Large intestine (tissue), 3 donors: ENCODE measurements around the gene H2AZ2. TPM values are rescaled to one million over a fixed set of nuclear protein-coding genes. Genes with fewer than 3 reads are reported as not detected.
"Not testable (repeated sequence)": the region's sequence is repeated elsewhere in the genome, so short reads cannot be mapped to it uniquely, and the experiment has no call there.

Experiments
- DNase-seq, 2 donors: peaks; one replicate each; pipeline versions ENCODE4 v3.0.0 to v3.0.0-alpha.2; 2013
- H3K27ac ChIP-seq: one replicate; pipeline ENCODE4 v1.5.1; 2013; ENCODE audit warnings: low read length
- H3K27me3 ChIP-seq: 2 replicates; pipeline ENCODE4 v1.6.1; 2013; ENCODE audit warnings: low read length; ENCODE audit not compliant: control insufficient read depth, insufficient read depth
- H3K36me3 ChIP-seq: 2 replicates; pipeline ENCODE4 v1.6.1; 2013; ENCODE audit warnings: low read length; ENCODE audit not compliant: control insufficient read depth, insufficient read depth
- H3K4me1 ChIP-seq: one replicate; pipeline ENCODE4 v1.6.1; 2013; ENCODE audit warnings: low read length; ENCODE audit not compliant: control insufficient read depth, insufficient read depth
- H3K4me3 ChIP-seq: one replicate; pipeline ENCODE4 v1.5.1; 2013; ENCODE audit warnings: low read length
- H3K9me3 ChIP-seq: one replicate; pipeline ENCODE4 v1.6.1; 2013; ENCODE audit warnings: mild to moderate bottlenecking, low read depth, low read length, moderate library complexity; ENCODE audit not compliant: control insufficient read depth
- WGBS: methylation state at CpG from one replicate; pipeline ENCODE4 v1.1.5; 2013; ENCODE audit warnings: low lambda C conversion rate; ENCODE audit not compliant: insufficient coverage; 5-methylcytosine and 5-hydroxymethylcytosine counted together
- polyA plus RNA-seq: library from polyadenylated mRNA; unstranded; fragments of 120-200 nt; gene quantifications from one replicate; pipeline ENCODE4 v1.2.1, GENCODE V29; 2013

The H2AZ2 gene
- polyA plus RNA-seq, 1 donor: 161 TPM

DNA sequence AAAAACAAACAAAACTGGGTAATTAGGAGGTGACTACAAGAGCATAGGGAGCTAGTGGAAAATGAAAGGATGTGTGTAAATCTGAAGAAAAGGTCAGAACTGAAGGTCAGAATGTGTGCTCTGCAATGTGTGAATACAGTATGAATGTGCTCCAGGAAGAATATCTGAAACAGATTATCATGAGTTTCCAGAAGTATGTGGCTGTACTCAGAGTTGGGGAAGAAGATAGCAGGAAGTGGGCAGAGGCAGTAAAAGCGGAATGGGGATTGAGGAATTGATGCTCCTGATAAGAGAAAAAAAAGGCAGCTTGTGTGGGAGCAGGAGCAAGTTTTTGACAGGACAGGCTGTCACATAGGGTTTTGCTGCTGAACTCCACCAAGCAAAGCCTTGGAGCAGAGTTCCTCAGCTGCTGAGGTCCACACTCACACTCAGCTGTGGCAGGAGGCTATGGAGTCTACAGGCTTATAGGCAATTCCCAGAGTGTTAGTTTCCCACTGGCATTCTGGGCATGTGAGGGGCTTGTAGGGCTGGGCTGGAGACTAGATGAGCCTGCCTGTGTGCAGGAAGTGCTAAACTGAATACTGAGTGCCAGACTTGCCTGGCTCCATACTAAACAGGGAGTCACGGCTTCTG, 22.9 kb downstream of the H2AZ2 start:
- no peaks in the 10 kb centered on the region for H3K4me1 ChIP-seq
- WGBS: no CpG with 5 or more reads among the region's 2 CpGs
- H3K4me3 ChIP-seq: no peak overlapping the region

DNA sequence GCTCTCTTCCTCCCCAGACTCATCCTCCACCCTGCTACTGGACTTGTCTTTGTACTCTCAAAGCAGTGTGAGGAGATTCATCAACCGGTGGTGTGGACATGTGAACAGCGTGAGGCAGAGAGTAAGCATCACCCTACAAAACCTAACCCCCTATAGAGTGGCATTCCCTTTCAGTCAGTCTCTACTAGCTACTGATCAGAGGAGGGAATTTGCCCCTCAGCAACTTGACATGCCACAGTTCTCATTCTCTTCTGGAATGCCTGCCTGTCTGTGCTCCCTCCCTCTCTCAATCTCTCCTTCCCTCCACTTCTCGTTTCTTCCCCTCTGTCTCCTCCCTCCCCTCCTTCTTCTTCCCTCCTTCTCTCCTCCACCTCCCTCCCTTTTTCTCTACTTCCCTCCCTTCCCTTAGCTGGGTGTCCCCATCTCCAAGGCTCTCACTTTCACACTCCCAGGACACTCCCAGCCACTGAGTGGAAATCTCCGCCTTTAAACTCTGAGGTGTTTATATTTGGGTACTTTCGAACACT, 24.6 kb downstream of the H2AZ2 start:
- 13% methylated on average over 1 of the region's 5 CpGs for WGBS
- no peak for DNase-seq
- no peaks in the 10 kb centered on the region for H3K9me3 ChIP-seq
- peaks cover 22% of the 10 kb centered on the region for H3K36me3 ChIP-seq
- no peak overlapping the region for H3K4me3 ChIP-seq
- H3K4me1 ChIP-seq: no peaks in the 10 kb centered on the region
- no peak overlapping the region for H3K27ac ChIP-seq
- no peaks in the 10 kb centered on the region for H3K27me3 ChIP-seq

More for the DNA sequence above, 22.9 kb downstream of the H2AZ2 start:
- Histone ChIP-seq H3K27me3 (no peaks in the 10 kb centered on the region), H3K27ac (no peak overlapping the region), H3K36me3 (peaks cover 38% of the 10 kb centered on the region), H3K9me3 (no peaks in the 10 kb centered on the region)
- DNase-seq: no peak

DNA sequence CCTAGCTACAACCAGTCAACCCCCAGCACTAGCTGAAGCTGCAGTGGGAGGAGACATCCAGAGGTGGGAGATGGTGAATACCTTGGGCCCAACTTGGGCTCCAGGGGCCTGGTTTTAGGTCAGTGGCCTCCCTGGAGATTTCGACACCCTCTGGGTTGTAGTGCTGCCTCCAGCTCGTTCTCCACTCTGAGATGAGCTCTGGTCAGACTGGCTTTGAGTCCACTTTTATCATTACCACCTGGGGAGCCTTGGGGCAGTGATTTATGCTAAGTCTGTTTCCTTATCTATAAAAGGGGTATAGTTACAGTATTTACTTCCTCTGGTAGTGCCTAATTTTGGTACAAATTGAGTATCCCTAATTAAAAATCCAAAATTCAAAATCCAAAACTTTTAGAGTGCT, 28.6 kb downstream of the H2AZ2 start:
- H3K27me3 ChIP-seq: no peaks in the 10 kb centered on the region
- WGBS: no CpG with 5 or more reads among the region's 2 CpGs
- DNase-seq: no peak

DNA sequence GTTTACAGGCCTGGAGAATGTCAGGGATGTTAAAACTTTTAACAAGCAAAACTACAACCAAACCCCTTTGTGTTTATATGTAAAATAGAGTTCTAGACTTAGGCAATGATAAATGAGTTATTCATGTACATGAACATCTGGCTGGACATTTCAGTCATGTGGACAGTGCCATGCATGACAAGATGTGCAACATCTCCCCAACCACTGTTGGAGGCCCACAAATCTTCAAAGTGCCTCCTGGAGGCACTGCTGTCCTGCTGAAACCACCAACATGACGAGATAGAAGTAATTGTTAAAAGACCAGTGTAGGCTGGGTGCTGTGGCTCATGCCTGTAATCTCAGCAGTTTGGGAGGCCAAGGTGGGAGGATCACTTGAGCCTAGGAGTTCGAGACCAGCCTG, 33.0 kb downstream of the H2AZ2 start:
- no peaks in the 10 kb centered on the region for H3K4me1 ChIP-seq
- H3K9me3 ChIP-seq: no peaks in the 10 kb centered on the region
- H3K27ac ChIP-seq: no peak overlapping the region
- H3K27me3 ChIP-seq: no peaks in the 10 kb centered on the region
- whole genome bisulfite sequencing: no CpG with 5 or more reads among the region's 2 CpGs
- H3K36me3 ChIP-seq: no peaks in the 10 kb centered on the region
- no peak overlapping the region for H3K4me3 ChIP-seq
- no peak for DNase-seq

More for the DNA sequence above, 28.6 kb downstream of the H2AZ2 start:
- H3K4me3 ChIP-seq: no peak overlapping the region
- H3K36me3 ChIP-seq: no peaks in the 10 kb centered on the region
- no peaks in the 10 kb centered on the region for H3K9me3 ChIP-seq
- H3K27ac ChIP-seq: no peak overlapping the region
- H3K4me1 ChIP-seq: no peaks in the 10 kb centered on the region

DNA sequence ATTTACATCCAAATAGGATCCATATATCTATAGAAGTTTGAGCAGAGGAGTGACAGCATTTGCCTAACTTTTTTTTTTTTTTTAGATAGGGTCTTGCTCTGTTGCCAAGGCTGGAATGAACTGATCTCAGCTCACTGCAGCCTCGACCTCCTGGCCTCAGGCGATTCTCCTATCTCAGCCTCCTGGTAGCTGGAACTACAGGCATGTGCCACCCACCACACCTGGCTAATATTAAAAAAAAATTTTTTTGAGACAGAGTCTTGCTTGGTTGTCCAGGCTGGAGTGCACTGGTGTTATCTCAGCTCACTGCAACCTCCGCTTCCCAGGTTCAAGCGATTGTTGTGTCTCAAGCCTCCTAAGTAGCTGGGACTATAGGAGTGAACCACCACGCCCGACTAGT, 36.3 kb downstream of the H2AZ2 start:
- no peak overlapping the region for H3K4me3 ChIP-seq
- no CpG with 5 or more reads among the region's 6 CpGs for WGBS
- no peak overlapping the region for H3K27ac ChIP-seq
- no peaks in the 10 kb centered on the region for H3K36me3 ChIP-seq
- H3K9me3 ChIP-seq: no peaks in the 10 kb centered on the region
- H3K27me3 ChIP-seq: no peaks in the 10 kb centered on the region
- no peaks in the 10 kb centered on the region for H3K4me1 ChIP-seq
- no peak for DNase-seq

DNA sequence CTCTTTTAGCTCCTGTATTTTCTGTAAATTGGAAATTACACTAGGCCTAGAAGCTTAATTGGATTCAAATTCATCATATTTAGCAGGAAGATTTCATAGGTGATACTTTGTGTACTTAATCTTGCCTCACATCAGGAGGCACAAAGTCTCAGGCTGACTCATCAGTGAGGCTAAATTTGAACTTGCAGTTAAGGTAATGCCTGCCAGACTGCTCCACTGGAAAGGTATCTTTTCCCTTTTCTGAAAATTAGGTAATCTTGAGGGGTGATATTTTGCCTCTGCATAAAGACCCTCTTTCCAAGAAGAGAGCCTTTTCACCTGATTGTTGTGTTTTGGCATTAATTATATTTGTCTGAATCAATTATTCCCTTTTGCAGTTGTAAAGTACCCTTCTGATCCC, 36.8 kb downstream of the H2AZ2 start:
- no peaks in the 10 kb centered on the region for H3K9me3 ChIP-seq
- H3K4me1 ChIP-seq: no peaks in the 10 kb centered on the region
- DNase-seq: no peak
- H3K36me3 ChIP-seq: no peaks in the 10 kb centered on the region
- H3K27ac ChIP-seq: no peak overlapping the region
- no peaks in the 10 kb centered on the region for H3K27me3 ChIP-seq
- H3K4me3 ChIP-seq: no peak overlapping the region

DNA sequence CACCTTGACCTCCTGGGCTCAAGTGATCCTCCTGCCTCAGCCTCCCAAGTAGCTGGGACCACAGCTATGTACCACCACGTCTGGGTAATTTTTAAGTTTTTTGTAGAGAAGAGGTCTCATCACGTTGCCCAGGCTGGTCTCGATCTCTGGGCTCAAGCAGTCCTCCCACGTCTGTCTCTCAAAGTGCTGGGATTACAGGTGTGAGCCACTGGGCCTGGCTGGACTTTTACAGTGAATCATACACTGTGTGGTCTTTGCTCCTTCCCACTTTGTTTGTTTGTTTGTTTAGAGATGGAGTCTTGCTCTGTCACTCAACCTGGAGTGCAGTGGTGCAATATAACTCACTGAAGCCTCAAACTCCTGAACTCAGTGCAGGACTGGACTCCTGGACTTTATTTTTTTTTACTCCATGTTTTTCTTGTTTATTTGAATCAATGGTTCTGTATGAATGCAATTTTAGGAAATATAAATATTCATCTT, 38.9 kb downstream of the H2AZ2 start:
- H3K4me1 ChIP-seq: no peaks in the 10 kb centered on the region

DNA sequence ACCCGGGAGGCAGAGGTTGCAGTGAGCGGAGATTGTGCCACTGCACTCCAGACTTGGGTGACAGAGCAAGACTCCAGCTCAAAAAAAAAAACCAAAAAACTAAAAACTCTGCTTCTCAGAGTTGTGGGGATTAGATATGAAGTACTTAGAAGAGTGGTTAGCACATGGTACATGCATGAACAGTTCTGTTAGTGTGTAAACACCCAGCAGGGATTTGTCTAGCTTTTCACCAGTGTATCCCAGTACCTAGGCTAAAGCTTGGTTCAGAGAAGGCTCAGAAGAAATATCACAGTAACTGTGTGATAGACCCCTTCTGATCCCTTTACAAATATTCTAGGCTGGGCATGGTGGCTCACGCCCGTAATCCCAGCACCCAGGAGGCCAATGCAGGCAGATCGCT, 41.9 kb downstream of the H2AZ2 start:
- WGBS: 80% methylated on average over 1 of the region's 5 CpGs
- no peaks in the 10 kb centered on the region for H3K9me3 ChIP-seq
- DNase-seq: no peak

More for the DNA sequence above, 38.9 kb downstream of the H2AZ2 start:
- Histone ChIP-seq H3K4me3 (no peak overlapping the region), H3K36me3 (peaks cover 9% of the 10 kb centered on the region), H3K27me3 (no peaks in the 10 kb centered on the region), H3K27ac (no peak overlapping the region), H3K9me3 (no peaks in the 10 kb centered on the region)
- 90% methylated on average over 2 of the region's 4 CpGs for WGBS
- DNase-seq: no peak

DNA sequence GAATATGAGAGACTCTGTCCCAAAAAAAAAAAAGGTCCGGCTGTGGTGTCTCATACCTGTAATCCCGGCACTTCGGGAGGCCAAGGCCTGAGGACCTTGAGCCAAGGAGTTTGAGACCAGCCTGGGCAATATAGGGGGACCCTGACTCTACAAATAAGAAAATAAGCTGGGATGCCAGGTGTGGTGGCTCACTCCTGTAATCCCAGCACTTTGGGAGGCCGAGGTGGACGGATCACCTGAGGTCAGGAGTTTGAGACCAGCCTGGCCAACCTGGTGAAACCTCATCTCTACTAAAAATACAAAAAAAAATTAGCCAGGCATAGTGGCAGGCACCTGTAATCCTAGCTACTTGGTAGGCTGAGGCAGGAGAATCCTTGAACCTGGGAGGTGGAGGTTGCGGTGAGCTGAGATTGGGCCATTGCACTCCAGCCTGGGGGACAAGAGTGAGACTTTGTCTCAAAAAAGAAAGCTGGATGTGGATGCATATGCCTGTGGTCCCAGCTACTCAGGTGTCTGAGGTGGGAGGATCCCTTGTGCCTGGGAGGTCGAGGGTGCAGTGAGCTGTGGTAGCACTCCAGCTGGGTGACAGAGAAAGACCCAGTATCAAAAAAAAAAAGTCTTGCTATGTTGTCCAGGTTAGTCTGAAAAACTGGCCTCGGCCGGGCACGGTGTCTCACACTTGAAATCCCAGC, 43.9 kb downstream of the H2AZ2 start:
- DNase-seq, H3K4me3 ChIP-seq, H3K27ac ChIP-seq, H3K9me3 ChIP-seq, H3K4me1 ChIP-seq, H3K27me3 ChIP-seq: not testable (repeated sequence)
- no CpG with 5 or more reads among the region's 10 CpGs for WGBS
- peaks cover 50% of the 10 kb centered on the region for H3K36me3 ChIP-seq

More for the DNA sequence above, 41.9 kb downstream of the H2AZ2 start:
- H3K27ac ChIP-seq: no peak overlapping the region
- no peaks in the 10 kb centered on the region for H3K4me1 ChIP-seq
- H3K27me3 ChIP-seq: no peaks in the 10 kb centered on the region
- H3K36me3 ChIP-seq: peaks cover 33% of the 10 kb centered on the region
- H3K4me3 ChIP-seq: no peak overlapping the region

DNA sequence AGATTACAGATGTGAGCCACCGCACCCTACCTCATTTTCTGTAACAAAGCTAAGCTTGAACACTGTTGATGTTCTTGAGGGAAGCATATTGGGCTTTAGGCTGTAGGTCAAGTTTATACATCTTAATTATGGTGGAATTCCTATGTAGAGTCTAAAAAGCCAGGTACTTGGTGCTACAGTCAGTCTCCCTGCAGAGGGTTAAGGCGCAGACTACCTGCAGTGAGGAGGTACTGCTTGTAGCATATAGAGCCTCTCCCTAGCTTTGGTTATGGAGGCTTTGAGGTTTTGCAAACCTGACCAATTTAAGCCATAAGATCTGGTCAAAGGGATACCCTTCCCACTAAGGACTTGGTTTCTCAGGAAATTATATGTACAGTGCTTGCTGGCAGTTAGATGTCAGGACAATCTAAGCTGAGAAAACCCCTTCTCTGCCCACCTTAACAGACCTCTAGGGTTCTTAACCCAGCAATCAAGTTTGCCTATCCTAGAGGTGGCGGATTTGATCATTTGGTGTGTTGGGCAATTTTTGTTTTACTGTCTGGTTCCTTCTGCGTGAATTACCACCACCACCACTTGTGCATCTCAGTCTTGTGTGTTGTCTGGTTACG, 45.4 kb downstream of the H2AZ2 start:
- Histone ChIP-seq H3K27me3 (no peaks in the 10 kb centered on the region), H3K4me3 (no peak overlapping the region), H3K36me3 (peaks cover 54% of the 10 kb centered on the region), H3K27ac (no peak overlapping the region), H3K9me3 (no peaks in the 10 kb centered on the region), H3K4me1 (peaks cover 5% of the 10 kb centered on the region)
- WGBS: 100% methylated on average over 1 of the region's 5 CpGs
- no peak for DNase-seq
